H9 (cell line): ENCODE results near the gene RBMS2. TPM values are rescaled to one million over a fixed set of nuclear protein-coding genes. Genes with fewer than 3 reads are reported as not detected.
A peak's percentile ranks its signal among the peaks of the same experiment; 100 is the strongest.

Source experiments
- DNase-seq: peaks from one replicate; pipeline ENCODE4 v3.0.0-alpha.2; 2017
- H2AFZ ChIP-seq: one replicate; pipeline ENCODE4 v1.6.1; 2013; ENCODE audit warnings: mild to moderate bottlenecking, low read length, control low read depth, moderate library complexity
- H2AK5ac ChIP-seq: 2 replicates; pipeline ENCODE4 v1.6.1; 2013; ENCODE audit warnings: low read length, control low read depth, mixed read lengths; ENCODE audit not compliant: insufficient read length
- H2BK120ac ChIP-seq: one replicate; pipeline ENCODE4 v1.6.1; 2013; ENCODE audit warnings: low read depth, mild to moderate bottlenecking, low read length, control low read depth, inconsistent platforms; ENCODE audit not compliant: poor library complexity, severe bottlenecking
- H2BK12ac ChIP-seq: 2 replicates; pipeline ENCODE4 v1.6.1; 2013; ENCODE audit warnings: low read length, control low read depth, mixed read lengths, low read depth; ENCODE audit not compliant: insufficient read length
- H2BK15ac ChIP-seq: 2 replicates; pipeline ENCODE4 v1.6.1; 2013; ENCODE audit warnings: low read depth, low read length, control low read depth
- H2BK20ac ChIP-seq: one replicate; pipeline ENCODE4 v1.6.1; 2013; ENCODE audit warnings: low read depth, mild to moderate bottlenecking, low read length, control low read depth, inconsistent platforms; ENCODE audit not compliant: poor library complexity, severe bottlenecking
- H2BK5ac ChIP-seq: 2 replicates; pipeline ENCODE4 v1.6.1; 2013; ENCODE audit warnings: low read length, control low read depth, mixed read lengths; ENCODE audit not compliant: insufficient read length
- H3K14ac ChIP-seq: 2 replicates; pipeline ENCODE4 v1.6.1; 2013; ENCODE audit warnings: low read length, control low read depth; ENCODE audit not compliant: insufficient read depth
- H3K18ac ChIP-seq: 2 replicates; pipeline ENCODE4 v1.6.1; 2013; ENCODE audit warnings: low read depth, mild to moderate bottlenecking, mixed read lengths, low read length, control low read depth; ENCODE audit not compliant: insufficient read length
- H3K23ac ChIP-seq: 2 replicates; pipeline ENCODE4 v1.6.1; 2013; ENCODE audit warnings: low read length, control low read depth, mixed read lengths, low read depth; ENCODE audit not compliant: insufficient read length
- H3K23me2 ChIP-seq: 2 replicates; pipeline ENCODE4 v1.6.1; 2013; ENCODE audit warnings: low read depth, mild to moderate bottlenecking, mixed read lengths, low read length, control low read depth; ENCODE audit not compliant: insufficient read length, poor library complexity, severe bottlenecking
- H3K27ac ChIP-seq: 2 replicates; pipeline ENCODE4 v1.5.1; 2013; ENCODE audit warnings: low read length, control low read depth, mixed read lengths, low read depth; ENCODE audit not compliant: insufficient read length
- H3K27me3 ChIP-seq: 2 replicates; pipeline ENCODE4 v1.6.1; 2013; ENCODE audit warnings: low read length, control low read depth, inconsistent platforms; ENCODE audit not compliant: insufficient read depth
- H3K4ac ChIP-seq: 2 replicates; pipeline ENCODE4 v1.6.1; 2013; ENCODE audit warnings: low read depth, mild to moderate bottlenecking, control low read depth, inconsistent platforms, low read length, moderate library complexity
- H3K4me1 ChIP-seq: 2 replicates; pipeline ENCODE4 v1.6.1; 2013; ENCODE audit warnings: low read length, control low read depth, inconsistent platforms; ENCODE audit not compliant: insufficient read depth
- H3K4me2 ChIP-seq: 2 replicates; pipeline ENCODE4 v1.6.1; 2013; ENCODE audit warnings: low read length, control low read depth, mixed read lengths; ENCODE audit not compliant: insufficient read length, insufficient read depth
- H3K56ac ChIP-seq: 2 replicates; pipeline ENCODE4 v1.6.1; 2013; ENCODE audit warnings: low read depth, mild to moderate bottlenecking, mixed read lengths, low read length, control low read depth; ENCODE audit not compliant: insufficient read length
- H3K79me1 ChIP-seq: 2 replicates; pipeline ENCODE4 v1.6.1; 2013; ENCODE audit warnings: low read depth, mild to moderate bottlenecking, moderate library complexity, low read length, control low read depth, inconsistent platforms; ENCODE audit not compliant: insufficient read depth, poor library complexity, severe bottlenecking
- H3K79me2 ChIP-seq: 2 replicates; pipeline ENCODE4 v1.6.1; 2013; ENCODE audit warnings: low read length, control low read depth, inconsistent platforms; ENCODE audit not compliant: insufficient read depth
- H3K9ac ChIP-seq: 2 replicates; pipeline ENCODE4 v1.6.1; 2013; ENCODE audit warnings: low read length, control low read depth, mixed read lengths; ENCODE audit not compliant: insufficient read length; ENCODE audit errors: extremely low read depth
- H3K9me3 ChIP-seq: one replicate; pipeline ENCODE4 v1.6.1; 2013; ENCODE audit warnings: low read depth, low read length, inconsistent platforms; ENCODE audit not compliant: control insufficient read depth
- H3T11ph ChIP-seq: one replicate; pipeline ENCODE4 v1.6.1; 2013; ENCODE audit warnings: mild to moderate bottlenecking, low read length, control low read depth, inconsistent platforms
- H4K20me1 ChIP-seq: one replicate; pipeline ENCODE4 v1.6.1; 2013; ENCODE audit not compliant: control insufficient read depth, insufficient read length, insufficient read depth
- H4K5ac ChIP-seq: 2 replicates; pipeline ENCODE4 v1.6.1; 2013; ENCODE audit warnings: low read depth, mild to moderate bottlenecking, mixed read lengths, low read length, control low read depth; ENCODE audit not compliant: insufficient read length
- H4K8ac ChIP-seq: replicated peaks from 2 replicates; pipeline ENCODE4 v1.6.1; 2013; ENCODE audit warnings: low read length, control low read depth, mixed read lengths, low read depth; ENCODE audit not compliant: insufficient read length
- H4K91ac ChIP-seq: 2 replicates; pipeline ENCODE4 v1.6.1; 2013; ENCODE audit warnings: low read depth, mild to moderate bottlenecking, moderate library complexity, mixed read lengths, low read length, control low read depth; ENCODE audit not compliant: insufficient read length
- H3K27ac Mint-ChIP-seq, 3 experiments: 2 replicates in 2 of 3; 3 replicates in 1 of 3; pipeline ENCODE4 v1.8.0; 2020 to 2021; ENCODE audit warnings: mixed read lengths in 3 of 3, mild to moderate bottlenecking in 1 of 3, moderate library complexity in 1 of 3
- H3K27me3 Mint-ChIP-seq: 2 replicates; pipeline ENCODE4 v1.8.0; 2021; ENCODE audit warnings: low read depth, mild to moderate bottlenecking, moderate library complexity, mixed read lengths
- H3K36me3 Mint-ChIP-seq, 3 experiments: 2 replicates in 2 of 3; 3 replicates in 1 of 3; pipeline ENCODE4 v1.8.0; 2020 to 2021; ENCODE audit warnings: low read depth in 3 of 3, mixed read lengths in 3 of 3; ENCODE audit not compliant: insufficient read depth in 1 of 3
- H3K4me1 Mint-ChIP-seq, 2 experiments: 2 replicates each; pipeline ENCODE4 v1.8.0; 2020; ENCODE audit warnings: mixed read lengths in 2 of 2
- H3K4me3 Mint-ChIP-seq, 2 experiments: 2 replicates in 1 of 2; 3 replicates in 1 of 2; pipeline ENCODE4 v1.8.0; 2020 to 2021; ENCODE audit warnings: mild to moderate bottlenecking in 2 of 2, mixed read lengths in 2 of 2, moderate library complexity in 1 of 2
- H3K9me3 Mint-ChIP-seq, 2 experiments: 2 replicates in 1 of 2; 3 replicates in 1 of 2; pipeline ENCODE4 v1.8.0; 2020; ENCODE audit warnings: mild to moderate bottlenecking in 2 of 2, mixed read lengths in 2 of 2, moderate library complexity in 1 of 2
- WGBS: extraction: QIAGEN DNeasy Blood & Tissue Kit; methylation state at CpG from one replicate; pipeline ENCODE4 v1.1.7; 2013; ENCODE audit warnings: missing lambda C conversion rate, low lambda C conversion rate, mixed read lengths; ENCODE audit not compliant: insufficient read length; ENCODE audit errors: extremely low coverage; 5-methylcytosine and 5-hydroxymethylcytosine counted together
- total RNA-seq: library from RNA; stranded (reverse); gene quantifications from 2 replicates; pipeline ENCODE4 v1.2.1, GENCODE V29; 2021
- TF ChIP-seq, protein P1 (sequence below): fragments of 200-600 bp; sonication (generic); conservative IDR thresholded peaks from 3 replicates; pipeline ENCODE4 v1.8.0; 2021; ENCODE audit warnings: antibody characterized with exemption, mild to moderate bottlenecking

RBMS2 gene
- total RNA-seq, 1 experiment from 2014 or later: 9.5 TPM

DNA sequence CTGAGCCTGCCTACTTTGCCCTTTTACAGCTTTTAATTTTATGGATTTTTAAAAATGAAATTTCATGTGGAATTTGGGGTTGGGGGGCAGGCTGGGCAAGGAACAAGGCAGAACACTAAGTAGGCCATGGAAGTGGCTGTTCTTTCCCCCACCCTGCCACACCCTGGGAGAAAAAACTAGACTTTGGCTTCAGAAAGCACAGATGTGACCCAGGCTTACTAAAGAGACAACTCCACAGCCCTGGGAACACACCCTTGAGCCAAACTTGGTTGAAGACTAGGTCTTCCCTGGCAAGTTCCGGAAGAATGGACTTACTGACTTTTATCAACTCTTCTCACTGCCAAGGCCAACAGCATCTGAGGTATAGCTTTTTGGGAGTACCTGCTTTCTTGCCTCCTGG is 68.2 kb downstream of the RBMS2 start:
- Histone ChIP-seq H4K8ac (no peak overlapping the region), H2AK5ac (no peak overlapping the region), H3T11ph (no peak overlapping the region), H4K91ac (no peak overlapping the region), H2BK5ac (no peak overlapping the region), H2AFZ (no peak overlapping the region), H2BK15ac (no peak overlapping the region), H4K20me1 (peaks cover 3% of the 10 kb centered on the region), H3K23ac (no peak overlapping the region), H3K4me1 (peaks cover 12% of the 10 kb centered on the region; the same call in 1 of the 2 replicates), H2BK120ac (no peak overlapping the region), H3K9ac (no peak overlapping the region), H3K4me2 (no peak overlapping the region), H4K5ac (no peak overlapping the region), H3K56ac (no peak overlapping the region), H2BK12ac (no peak overlapping the region), H3K79me1 (no peaks in the 10 kb centered on the region), H3K18ac (no peak overlapping the region), H3K23me2 (no peaks in the 10 kb centered on the region), H3K14ac (no peak overlapping the region), H3K4ac (no peak overlapping the region), H3K27ac (no peak overlapping the region), H3K9me3 (no peaks in the 10 kb centered on the region), H3K79me2 (no peaks in the 10 kb centered on the region), H3K27me3 (no peaks in the 10 kb centered on the region), H2BK20ac (no peak overlapping the region)
- Mint-ChIP-seq H3K9me3 (no peaks in the 10 kb centered on the region), H3K4me1 (peaks cover 27 to 36% of the 10 kb centered on the region in 2 experiments), H3K4me3 (no peak overlapping the region), H3K36me3 (peaks cover 0 to 11% (median 2%) of the 10 kb centered on the region in 3 experiments; a peak in 3 of 7 replicates), H3K27me3 (no peaks in the 10 kb centered on the region), H3K27ac (peak overlapping the region in 1 of 3 experiments; percentile 92; a peak in 2 of 7 replicates)
- TF ChIP-seq, protein P1, sequence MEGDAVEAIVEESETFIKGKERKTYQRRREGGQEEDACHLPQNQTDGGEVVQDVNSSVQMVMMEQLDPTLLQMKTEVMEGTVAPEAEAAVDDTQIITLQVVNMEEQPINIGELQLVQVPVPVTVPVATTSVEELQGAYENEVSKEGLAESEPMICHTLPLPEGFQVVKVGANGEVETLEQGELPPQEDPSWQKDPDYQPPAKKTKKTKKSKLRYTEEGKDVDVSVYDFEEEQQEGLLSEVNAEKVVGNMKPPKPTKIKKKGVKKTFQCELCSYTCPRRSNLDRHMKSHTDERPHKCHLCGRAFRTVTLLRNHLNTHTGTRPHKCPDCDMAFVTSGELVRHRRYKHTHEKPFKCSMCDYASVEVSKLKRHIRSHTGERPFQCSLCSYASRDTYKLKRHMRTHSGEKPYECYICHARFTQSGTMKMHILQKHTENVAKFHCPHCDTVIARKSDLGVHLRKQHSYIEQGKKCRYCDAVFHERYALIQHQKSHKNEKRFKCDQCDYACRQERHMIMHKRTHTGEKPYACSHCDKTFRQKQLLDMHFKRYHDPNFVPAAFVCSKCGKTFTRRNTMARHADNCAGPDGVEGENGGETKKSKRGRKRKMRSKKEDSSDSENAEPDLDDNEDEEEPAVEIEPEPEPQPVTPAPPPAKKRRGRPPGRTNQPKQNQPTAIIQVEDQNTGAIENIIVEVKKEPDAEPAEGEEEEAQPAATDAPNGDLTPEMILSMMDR: no peak
- DNase-seq: no peak
- WGBS: no CpG with 5 or more reads among the region's 1 CpG
